Measurements from ENCODE around the gene CMTM2. TPM values are rescaled to one million over a fixed set of nuclear protein-coding genes. Genes with fewer than 3 reads are reported as not detected.
A peak's percentile ranks its signal among the peaks of the same experiment; 100 is the strongest.

Gene CMTM2
- total RNA-seq, result under 1 TPM; 0.36 to 0.45 TPM

GRCh38 chr16:66578651-66579531 lies at the start of gene CMTM2:
Gene CMTM2, plus strand, starts transcription at chr16:66579463. Its CDS starts 145 bp downstream, at chr16:66579608.
- ChIA-PET CTCF (interaction anchor here (0.6 to 2.6 kb wide), 7 partner anchors 11 to 221 kb away, joined by 3 to 14 read pairs (median 3); no protein-coding TSS in a partner anchor), POLR2A (interaction anchor here (0.7 to 0.8 kb wide), 2 partner anchors 11 to 26 kb away, joined by 3 read pairs; partner anchors contain the start of gene CKLF)
- Mint-ChIP-seq H3K9me3 (no peaks in the 10 kb centered on the region), H3K36me3 (no peaks in the 10 kb centered on the region), H3K27ac (no peak within 1 kb of the TSS), H3K4me3 (peak within 1 kb of the TSS; percentile 40), H3K4me1 (ENCODE audit: low read depth) (peaks cover 8% of the 10 kb centered on the region), H3K27me3 (peaks cover 27% of the 10 kb centered on the region)
- intact Hi-C loops (cut with micrococcal nuclease), result no loop called here
- no peak for DNase-seq

- Mint-ChIP-seq H3K9me3 (no peaks in the 10 kb centered on the region), H3K36me3 (no peaks in the 10 kb centered on the region), H3K4me3 (no peak overlapping the region), H3K4me1 (ENCODE audit: low read depth) (peaks cover 33% of the 10 kb centered on the region), H3K27me3 (no peaks in the 10 kb centered on the region), H3K27ac (peak overlapping the region; percentile 29)
- DNase-seq, result no peak
- ChIA-PET CTCF (interaction anchor here (1.0 kb wide), 1 partner anchor 32 kb away, joined by 3 read pairs; no protein-coding TSS in a partner anchor), POLR2A (interaction anchor here (0.8 kb wide), 1 partner anchor 8 kb away, joined by 3 read pairs; no protein-coding TSS in a partner anchor)
- intact Hi-C loops (cut with micrococcal nuclease), result no loop called here
Measured at GRCh38 chr16:66529475-66529874, 49.8 kb upstream of the CMTM2 start.

- no peak for DNase-seq
- intact Hi-C loops (cut with micrococcal nuclease), result no loop called here
- Mint-ChIP-seq H3K4me1 (ENCODE audit: low read depth) (peaks cover 9% of the 10 kb centered on the region), H3K27me3 (no peaks in the 10 kb centered on the region), H3K4me3 (no peak overlapping the region), H3K9me3 (no peaks in the 10 kb centered on the region), H3K27ac (no peak overlapping the region), H3K36me3 (no peaks in the 10 kb centered on the region)
- ChIA-PET POLR2A (no interaction called here), CTCF (no interaction called here)
Measured at GRCh38 chr16:66534376-66534799, 44.9 kb upstream of the CMTM2 start.

- Mint-ChIP-seq H3K36me3 (no peaks in the 10 kb centered on the region), H3K27me3 (no peaks in the 10 kb centered on the region), H3K9me3 (no peaks in the 10 kb centered on the region), H3K27ac (no peak overlapping the region), H3K4me1 (ENCODE audit: low read depth) (peaks cover 12% of the 10 kb centered on the region), H3K4me3 (no peak overlapping the region)
- no peak for DNase-seq
- ChIA-PET CTCF (no interaction called here), POLR2A (interaction anchor here (0.7 kb wide), 1 partner anchor 354 kb away, joined by 3 read pairs; no protein-coding TSS in a partner anchor)
- intact Hi-C loops (cut with micrococcal nuclease), result no loop called here
Measured at GRCh38 chr16:66536525-66536924, 42.7 kb upstream of the CMTM2 start.

GRCh38 chr16:66537236-66537635 lies 42.0 kb upstream of the CMTM2 start:
- ChIA-PET POLR2A (no interaction called here), CTCF (no interaction called here)
- Mint-ChIP-seq H3K9me3 (no peaks in the 10 kb centered on the region), H3K36me3 (no peaks in the 10 kb centered on the region), H3K27ac (no peak overlapping the region), H3K4me1 (ENCODE audit: low read depth) (peaks cover 12% of the 10 kb centered on the region), H3K27me3 (no peaks in the 10 kb centered on the region), H3K4me3 (no peak overlapping the region)
- intact Hi-C loops (cut with micrococcal nuclease), result no loop called here
- DNase-seq, result no peak

GRCh38 chr16:66538910-66539309 lies 40.4 kb upstream of the CMTM2 start:
- ChIA-PET CTCF (interaction anchor here (0.6 kb wide), 1 partner anchor 118 kb away, joined by 4 read pairs; no protein-coding TSS in a partner anchor), POLR2A (no interaction called here)
- H3K4me1 Mint-ChIP-seq (ENCODE audit: low read depth), result peaks cover 12% of the 10 kb centered on the region
- DNase-seq, result no peak
- no peaks in the 10 kb centered on the region for H3K36me3 Mint-ChIP-seq
- no peaks in the 10 kb centered on the region for H3K9me3 Mint-ChIP-seq
- H3K4me3 Mint-ChIP-seq, result no peak overlapping the region
- H3K27ac Mint-ChIP-seq, result peak overlapping the region; percentile 3
- intact Hi-C loops (cut with micrococcal nuclease), result no loop called here
- no peaks in the 10 kb centered on the region for H3K27me3 Mint-ChIP-seq

- H3K27ac Mint-ChIP-seq, result peak overlapping the region; percentile 25
- no peak for DNase-seq
- POLR2A ChIA-PET, result no interaction called here
- no peak overlapping the region for H3K4me3 Mint-ChIP-seq
- peaks cover 12% of the 10 kb centered on the region for H3K4me1 Mint-ChIP-seq (ENCODE audit: low read depth)
- H3K36me3 Mint-ChIP-seq, result no peaks in the 10 kb centered on the region
- CTCF ChIA-PET, result interaction anchor here (0.6 kb wide), 1 partner anchor 119 kb away, joined by 4 read pairs; no protein-coding TSS in a partner anchor
- no peaks in the 10 kb centered on the region for H3K9me3 Mint-ChIP-seq
- intact Hi-C loops (cut with micrococcal nuclease), result no loop called here
- H3K27me3 Mint-ChIP-seq, result no peaks in the 10 kb centered on the region
Measured at GRCh38 chr16:66539623-66540469, 39.4 kb upstream of the CMTM2 start.

- CTCF ChIA-PET, result interaction anchor here (0.9 kb wide), 1 partner anchor 16 kb away, joined by 3 read pairs; no protein-coding TSS in a partner anchor
- no peaks in the 10 kb centered on the region for H3K27me3 Mint-ChIP-seq
- intact Hi-C loops (cut with micrococcal nuclease), result no loop called here
- POLR2A ChIA-PET, result no interaction called here
- H3K4me3 Mint-ChIP-seq, result no peak overlapping the region
- peaks cover 12% of the 10 kb centered on the region for H3K4me1 Mint-ChIP-seq (ENCODE audit: low read depth)
- DNase-seq, result no peak
- H3K36me3 Mint-ChIP-seq, result no peaks in the 10 kb centered on the region
- no peaks in the 10 kb centered on the region for H3K9me3 Mint-ChIP-seq
- H3K27ac Mint-ChIP-seq, result no peak overlapping the region
Measured at GRCh38 chr16:66541388-66542355, 37.6 kb upstream of the CMTM2 start.

- H3K27me3 Mint-ChIP-seq, result no peaks in the 10 kb centered on the region
- intact Hi-C loops (cut with micrococcal nuclease), result no loop called here
- H3K4me3 Mint-ChIP-seq, result no peak overlapping the region
- H3K27ac Mint-ChIP-seq, result no peak overlapping the region
- POLR2A ChIA-PET, result no interaction called here
- CTCF ChIA-PET, result no interaction called here
- no peak for DNase-seq
- H3K9me3 Mint-ChIP-seq, result no peaks in the 10 kb centered on the region
- H3K4me1 Mint-ChIP-seq (ENCODE audit: low read depth), result peaks cover 12% of the 10 kb centered on the region
- no peaks in the 10 kb centered on the region for H3K36me3 Mint-ChIP-seq
Measured at GRCh38 chr16:66542396-66542795, 36.9 kb upstream of the CMTM2 start.

GRCh38 chr16:66543541-66543940 lies 35.7 kb upstream of the CMTM2 start:
- no peaks in the 10 kb centered on the region for H3K36me3 Mint-ChIP-seq
- peaks cover 18% of the 10 kb centered on the region for H3K4me1 Mint-ChIP-seq (ENCODE audit: low read depth)
- POLR2A ChIA-PET, result no interaction called here
- no peak overlapping the region for H3K27ac Mint-ChIP-seq
- no peak overlapping the region for H3K4me3 Mint-ChIP-seq
- intact Hi-C loops (cut with micrococcal nuclease), result no loop called here
- H3K9me3 Mint-ChIP-seq, result no peaks in the 10 kb centered on the region
- no peaks in the 10 kb centered on the region for H3K27me3 Mint-ChIP-seq
- CTCF ChIA-PET, result no interaction called here
- no peak for DNase-seq

- POLR2A ChIA-PET, result no interaction called here
- no peak for DNase-seq
- intact Hi-C loops (cut with micrococcal nuclease), result no loop called here
- Mint-ChIP-seq H3K4me1 (ENCODE audit: low read depth) (peaks cover 23% of the 10 kb centered on the region), H3K36me3 (no peaks in the 10 kb centered on the region), H3K4me3 (no peak overlapping the region), H3K27me3 (no peaks in the 10 kb centered on the region), H3K9me3 (no peaks in the 10 kb centered on the region), H3K27ac (no peak overlapping the region)
- CTCF ChIA-PET, result no interaction called here
Measured at GRCh38 chr16:66544016-66544757, 35.1 kb upstream of the CMTM2 start.
